ENCODE results near the gene FBXO9.
A peak's percentile ranks its signal among the peaks of the same experiment; 100 is the strongest.

FBXO9 gene

DNA sequence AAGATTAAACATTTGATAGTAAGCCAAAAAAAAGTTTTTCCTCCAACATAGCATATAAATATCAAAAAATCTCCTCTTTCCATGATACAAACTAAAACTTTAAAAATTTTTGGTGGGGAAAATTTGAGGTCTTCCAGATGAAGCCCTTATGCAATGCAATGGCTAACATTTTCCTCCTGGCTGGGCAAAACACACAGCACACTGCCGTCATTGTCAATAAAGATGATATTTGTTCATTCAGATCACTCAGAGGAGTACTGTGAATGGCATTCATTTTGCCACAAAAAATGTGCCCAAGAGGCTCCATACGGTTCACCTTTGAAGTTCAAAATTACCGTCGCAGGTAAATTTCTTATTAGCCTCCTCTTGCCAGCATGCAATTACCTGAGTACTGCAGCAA lies 33.9 kb upstream of the FBXO9 start:
- Histone ChIP-seq H3K27me3 (ENCODE audit: control insufficient read depth in 2 of 2, insufficient read depth in 2 of 2, low read length in 2 of 2) (no peaks in the 10 kb centered on the region), H3K9me3 (ENCODE audit: control insufficient read depth in 2 of 2, low read length in 2 of 2) (no peaks in the 10 kb centered on the region), H3K9ac (ENCODE audit: low read depth in 1 of 2, low read length in 2 of 2) (no peak overlapping the region), H3K4me1 (ENCODE audit: control insufficient read depth in 2 of 2, insufficient read depth in 2 of 2, low read length in 2 of 2) (no peaks in the 10 kb centered on the region), H3K36me3 (ENCODE audit: control insufficient read depth in 2 of 2, insufficient read depth in 2 of 2, low read length in 2 of 2) (peaks cover 54 to 68% of the 10 kb centered on the region in 2 donors), H3K27ac (ENCODE audit: low read depth in 2 of 2, low read length in 2 of 2) (no peak overlapping the region), H3K4me3 (ENCODE audit: low read length in 2 of 2) (no peak overlapping the region)

- Histone ChIP-seq H3K9me3 (ENCODE audit: control insufficient read depth in 2 of 2, low read length in 2 of 2) (no peaks in the 10 kb centered on the region), H3K36me3 (ENCODE audit: control insufficient read depth in 2 of 2, insufficient read depth in 2 of 2, low read length in 2 of 2) (peaks cover 53 to 57% of the 10 kb centered on the region in 2 donors), H3K9ac (ENCODE audit: low read depth in 1 of 2, low read length in 2 of 2) (no peak overlapping the region), H3K27ac (ENCODE audit: low read depth in 2 of 2, low read length in 2 of 2) (peak overlapping the region in 1 of 2 donors; percentile 35), H3K4me3 (ENCODE audit: low read length in 2 of 2) (no peak overlapping the region), H3K4me1 (ENCODE audit: control insufficient read depth in 2 of 2, insufficient read depth in 2 of 2, low read length in 2 of 2) (no peaks in the 10 kb centered on the region), H3K27me3 (ENCODE audit: control insufficient read depth in 2 of 2, insufficient read depth in 2 of 2, low read length in 2 of 2) (no peaks in the 10 kb centered on the region)
Observed at GRCh38 chr6:53032849-53033248, 32.4 kb upstream of the FBXO9 start.

- Histone ChIP-seq H3K4me3 (ENCODE audit: low read length in 2 of 2) (no peak overlapping the region), H3K27ac (ENCODE audit: low read depth in 2 of 2, low read length in 2 of 2) (peak overlapping the region in 1 of 2 donors; percentile 18), H3K36me3 (ENCODE audit: control insufficient read depth in 2 of 2, insufficient read depth in 2 of 2, low read length in 2 of 2) (peaks cover 49 to 51% of the 10 kb centered on the region in 2 donors), H3K27me3 (ENCODE audit: control insufficient read depth in 2 of 2, insufficient read depth in 2 of 2, low read length in 2 of 2) (no peaks in the 10 kb centered on the region), H3K4me1 (ENCODE audit: control insufficient read depth in 2 of 2, insufficient read depth in 2 of 2, low read length in 2 of 2) (no peaks in the 10 kb centered on the region), H3K9ac (ENCODE audit: low read depth in 1 of 2, low read length in 2 of 2) (no peak overlapping the region), H3K9me3 (ENCODE audit: control insufficient read depth in 2 of 2, low read length in 2 of 2) (no peaks in the 10 kb centered on the region)
Observed at GRCh38 chr6:53033764-53034163, 31.4 kb upstream of the FBXO9 start.

DNA sequence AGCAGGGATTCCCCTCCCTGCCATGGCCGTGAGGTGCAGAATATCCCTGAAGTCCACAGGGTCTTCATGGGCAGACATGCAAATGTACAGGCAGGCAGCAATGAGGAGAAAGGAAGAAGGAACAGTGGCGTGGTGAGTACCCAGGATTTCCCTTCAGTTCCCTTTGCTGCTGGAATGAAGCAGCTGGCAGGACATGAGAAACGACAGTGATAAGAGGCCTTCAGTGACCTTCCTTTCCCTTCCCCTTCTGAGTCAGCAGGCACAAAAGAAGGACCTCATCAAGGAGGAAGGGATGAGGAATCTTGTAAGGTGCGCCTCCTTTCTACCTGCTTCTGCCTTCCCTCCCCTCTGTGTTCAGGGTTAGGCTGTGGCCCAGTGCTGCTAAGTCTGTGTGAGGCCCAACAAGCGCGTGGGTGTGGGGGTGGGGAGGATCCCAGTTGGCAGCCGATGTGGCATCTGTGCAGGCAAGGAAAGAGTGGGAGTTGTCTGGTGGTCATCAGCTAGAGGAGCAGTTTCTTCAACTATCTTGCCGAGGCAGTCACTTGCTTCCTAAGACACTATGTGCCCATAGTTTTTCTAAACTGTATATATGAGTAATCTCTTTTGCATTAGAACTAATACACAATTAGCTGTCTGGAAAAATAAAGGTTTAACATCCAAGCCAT lies 29.5 kb upstream of the FBXO9 start:
- no peaks in the 10 kb centered on the region for H3K27me3 ChIP-seq (ENCODE audit: control insufficient read depth in 2 of 2, insufficient read depth in 2 of 2, low read length in 2 of 2)
- no peak overlapping the region for H3K9ac ChIP-seq (ENCODE audit: low read depth in 1 of 2, low read length in 2 of 2)
- no peaks in the 10 kb centered on the region for H3K4me1 ChIP-seq (ENCODE audit: control insufficient read depth in 2 of 2, insufficient read depth in 2 of 2, low read length in 2 of 2)
- H3K27ac ChIP-seq (ENCODE audit: low read depth in 2 of 2, low read length in 2 of 2), result peak overlapping the region in 1 of 2 donors; percentile 29
- no peaks in the 10 kb centered on the region for H3K9me3 ChIP-seq (ENCODE audit: control insufficient read depth in 2 of 2, low read length in 2 of 2)
- no peak overlapping the region for H3K4me3 ChIP-seq (ENCODE audit: low read length in 2 of 2)
- H3K36me3 ChIP-seq (ENCODE audit: control insufficient read depth in 2 of 2, insufficient read depth in 2 of 2, low read length in 2 of 2), result peaks cover 54 to 60% of the 10 kb centered on the region in 2 donors

GRCh38 chr6:53038141-53038540 lies 27.1 kb upstream of the FBXO9 start:
- H3K9me3 ChIP-seq (ENCODE audit: control insufficient read depth in 2 of 2, low read length in 2 of 2), result no peaks in the 10 kb centered on the region
- H3K36me3 ChIP-seq (ENCODE audit: control insufficient read depth in 2 of 2, insufficient read depth in 2 of 2, low read length in 2 of 2), result peaks cover 47 to 51% of the 10 kb centered on the region in 2 donors
- no peak overlapping the region for H3K9ac ChIP-seq (ENCODE audit: low read depth in 1 of 2, low read length in 2 of 2)
- H3K27me3 ChIP-seq (ENCODE audit: control insufficient read depth in 2 of 2, insufficient read depth in 2 of 2, low read length in 2 of 2), result no peaks in the 10 kb centered on the region
- H3K27ac ChIP-seq (ENCODE audit: low read depth in 2 of 2, low read length in 2 of 2), result no peak overlapping the region
- H3K4me1 ChIP-seq (ENCODE audit: control insufficient read depth in 2 of 2, insufficient read depth in 2 of 2, low read length in 2 of 2), result no peaks in the 10 kb centered on the region
- no peak overlapping the region for H3K4me3 ChIP-seq (ENCODE audit: low read length in 2 of 2)

GRCh38 chr6:53038596-53038995 lies 26.6 kb upstream of the FBXO9 start:
- H3K27ac ChIP-seq (ENCODE audit: low read depth in 2 of 2, low read length in 2 of 2), result no peak overlapping the region

GRCh38 chr6:53041356-53041755 lies 23.8 kb upstream of the FBXO9 start:
- no peaks in the 10 kb centered on the region for H3K4me1 ChIP-seq (ENCODE audit: control insufficient read depth in 2 of 2, insufficient read depth in 2 of 2, low read length in 2 of 2)

More at GRCh38 chr6:53038596-53038995, 26.6 kb upstream of the FBXO9 start:
- Histone ChIP-seq H3K9ac (ENCODE audit: low read depth in 1 of 2, low read length in 2 of 2) (no peak overlapping the region), H3K36me3 (ENCODE audit: control insufficient read depth in 2 of 2, insufficient read depth in 2 of 2, low read length in 2 of 2) (peaks cover 45 to 46% of the 10 kb centered on the region in 2 donors), H3K4me3 (ENCODE audit: low read length in 2 of 2) (no peak overlapping the region), H3K27me3 (ENCODE audit: control insufficient read depth in 2 of 2, insufficient read depth in 2 of 2, low read length in 2 of 2) (no peaks in the 10 kb centered on the region), H3K9me3 (ENCODE audit: control insufficient read depth in 2 of 2, low read length in 2 of 2) (no peaks in the 10 kb centered on the region), H3K4me1 (ENCODE audit: control insufficient read depth in 2 of 2, insufficient read depth in 2 of 2, low read length in 2 of 2) (no peaks in the 10 kb centered on the region)

DNA sequence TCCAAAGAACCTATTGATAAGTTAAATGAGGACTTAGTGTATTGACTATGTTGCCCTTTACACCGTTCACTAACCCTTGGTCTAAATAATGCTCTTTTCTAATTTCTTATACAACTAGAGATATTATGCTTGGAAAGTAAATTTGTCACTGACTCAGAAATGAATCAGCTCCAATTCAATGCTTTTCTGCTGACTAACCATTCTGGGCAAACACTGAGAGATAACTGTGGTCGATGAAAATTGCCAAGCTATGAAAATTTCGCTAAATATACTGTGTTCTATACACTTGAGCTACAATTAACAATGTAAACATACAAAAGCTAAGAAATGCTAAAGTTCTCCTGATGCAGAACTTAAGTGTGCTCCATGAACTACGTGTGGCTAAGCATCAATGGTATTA lies 23.1 kb upstream of the FBXO9 start:
- Histone ChIP-seq H3K4me3 (ENCODE audit: low read length in 2 of 2) (no peak overlapping the region), H3K9me3 (ENCODE audit: control insufficient read depth in 2 of 2, low read length in 2 of 2) (no peaks in the 10 kb centered on the region), H3K4me1 (ENCODE audit: control insufficient read depth in 2 of 2, insufficient read depth in 2 of 2, low read length in 2 of 2) (no peaks in the 10 kb centered on the region), H3K27me3 (ENCODE audit: control insufficient read depth in 2 of 2, insufficient read depth in 2 of 2, low read length in 2 of 2) (no peaks in the 10 kb centered on the region), H3K27ac (ENCODE audit: low read depth in 2 of 2, low read length in 2 of 2) (no peak overlapping the region), H3K9ac (ENCODE audit: low read depth in 1 of 2, low read length in 2 of 2) (no peak overlapping the region), H3K36me3 (ENCODE audit: control insufficient read depth in 2 of 2, insufficient read depth in 2 of 2, low read length in 2 of 2) (peaks cover 26 to 36% of the 10 kb centered on the region in 2 donors)

More at GRCh38 chr6:53041356-53041755, 23.8 kb upstream of the FBXO9 start:
- no peak overlapping the region for H3K4me3 ChIP-seq (ENCODE audit: low read length in 2 of 2)
- no peaks in the 10 kb centered on the region for H3K27me3 ChIP-seq (ENCODE audit: control insufficient read depth in 2 of 2, insufficient read depth in 2 of 2, low read length in 2 of 2)
- H3K9me3 ChIP-seq (ENCODE audit: control insufficient read depth in 2 of 2, low read length in 2 of 2), result no peaks in the 10 kb centered on the region
- H3K9ac ChIP-seq (ENCODE audit: low read depth in 1 of 2, low read length in 2 of 2), result no peak overlapping the region
- no peak overlapping the region for H3K27ac ChIP-seq (ENCODE audit: low read depth in 2 of 2, low read length in 2 of 2)
- H3K36me3 ChIP-seq (ENCODE audit: control insufficient read depth in 2 of 2, insufficient read depth in 2 of 2, low read length in 2 of 2), result peaks cover 26 to 39% of the 10 kb centered on the region in 2 donors

- H3K36me3 ChIP-seq (ENCODE audit: control insufficient read depth in 2 of 2, insufficient read depth in 2 of 2, low read length in 2 of 2), result peaks cover 26 to 28% of the 10 kb centered on the region in 2 donors
- no peaks in the 10 kb centered on the region for H3K4me1 ChIP-seq (ENCODE audit: control insufficient read depth in 2 of 2, insufficient read depth in 2 of 2, low read length in 2 of 2)
- no peak overlapping the region for H3K27ac ChIP-seq (ENCODE audit: low read depth in 2 of 2, low read length in 2 of 2)
- no peak overlapping the region for H3K4me3 ChIP-seq (ENCODE audit: low read length in 2 of 2)
- no peaks in the 10 kb centered on the region for H3K9me3 ChIP-seq (ENCODE audit: control insufficient read depth in 2 of 2, low read length in 2 of 2)
- no peaks in the 10 kb centered on the region for H3K27me3 ChIP-seq (ENCODE audit: control insufficient read depth in 2 of 2, insufficient read depth in 2 of 2, low read length in 2 of 2)
- H3K9ac ChIP-seq (ENCODE audit: low read depth in 1 of 2, low read length in 2 of 2), result no peak overlapping the region
Observed at GRCh38 chr6:53043581-53043980, 21.6 kb upstream of the FBXO9 start.

GRCh38 chr6:53044071-53044470 lies 21.1 kb upstream of the FBXO9 start:
- Histone ChIP-seq H3K4me1 (ENCODE audit: control insufficient read depth in 2 of 2, insufficient read depth in 2 of 2, low read length in 2 of 2) (no peaks in the 10 kb centered on the region), H3K9ac (ENCODE audit: low read depth in 1 of 2, low read length in 2 of 2) (no peak overlapping the region), H3K4me3 (ENCODE audit: low read length in 2 of 2) (no peak overlapping the region), H3K27ac (ENCODE audit: low read depth in 2 of 2, low read length in 2 of 2) (no peak overlapping the region), H3K36me3 (ENCODE audit: control insufficient read depth in 2 of 2, insufficient read depth in 2 of 2, low read length in 2 of 2) (peaks cover 23 to 25% of the 10 kb centered on the region in 2 donors), H3K27me3 (ENCODE audit: control insufficient read depth in 2 of 2, insufficient read depth in 2 of 2, low read length in 2 of 2) (no peaks in the 10 kb centered on the region), H3K9me3 (ENCODE audit: control insufficient read depth in 2 of 2, low read length in 2 of 2) (no peaks in the 10 kb centered on the region)

Data from mucosa of rectum (tissue), 2 donors.